NCI-H1048 (cell line): ENCODE measurements around the gene PRKCA.

Source experiments
- DNase-seq: peaks from one replicate; lab custom pipeline; 2025; lab: John Stamatoyannopoulos, UW

PRKCA gene

DNA sequence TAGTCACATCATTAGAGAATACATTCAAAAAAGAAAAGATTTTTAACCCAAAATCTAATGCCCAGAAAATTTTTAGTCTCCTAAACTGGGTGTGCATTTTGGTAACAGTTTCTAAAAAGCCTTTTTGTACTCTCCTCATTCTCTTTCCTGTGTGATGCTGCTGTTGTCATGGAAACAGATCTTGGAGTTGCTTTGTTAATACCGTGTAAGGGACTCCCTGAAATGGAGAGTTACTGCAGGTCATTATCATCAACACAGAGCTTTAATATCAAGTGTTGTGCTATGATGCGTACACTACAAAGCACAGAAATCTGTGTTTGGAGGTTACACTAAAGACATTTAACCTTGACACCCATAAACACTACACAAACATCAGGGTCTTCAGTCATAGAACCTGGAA, 216.3 kb downstream of the PRKCA start:
- no peak for DNase-seq

DNA sequence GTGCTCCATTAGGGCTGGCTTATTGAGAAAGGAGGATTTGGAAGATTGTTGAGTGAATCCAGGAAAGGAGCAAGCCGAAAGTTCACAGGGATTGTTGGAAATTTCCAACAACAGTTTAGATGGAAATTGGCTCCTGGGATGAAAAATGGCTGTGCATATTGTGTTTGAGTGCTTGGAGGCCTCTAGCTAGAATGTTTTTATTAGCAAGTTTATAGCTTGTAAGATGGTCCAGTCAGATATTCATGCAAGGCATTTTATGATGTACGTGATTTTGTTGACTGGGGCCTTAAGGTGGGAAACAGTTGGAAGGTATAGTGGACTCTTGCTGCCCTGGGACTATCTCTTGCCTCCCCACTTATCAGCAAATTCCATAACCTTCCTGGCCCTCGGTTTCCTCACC, 216.7 kb downstream of the PRKCA start:
- DNase-seq, result no peak

DNA sequence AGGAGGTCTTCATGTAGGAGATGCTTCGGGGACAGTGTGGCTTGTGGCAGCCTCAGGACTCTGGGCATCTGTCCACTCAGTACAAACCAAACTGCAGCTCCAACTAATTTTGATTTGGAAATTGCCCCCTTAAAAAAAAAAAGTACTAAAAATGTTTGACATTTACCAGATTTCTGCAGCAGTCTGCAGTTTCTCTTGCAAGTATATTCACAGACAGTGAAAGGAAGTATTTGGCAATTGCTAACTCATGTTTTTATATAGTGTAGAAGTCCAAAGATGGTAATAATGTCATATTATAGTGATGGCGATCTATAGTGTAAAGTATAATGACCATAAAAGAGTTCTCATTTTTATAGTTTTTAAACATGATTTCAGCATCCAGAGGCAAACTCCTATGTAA, 218.6 kb downstream of the PRKCA start:
- DNase-seq, result no peak

DNA sequence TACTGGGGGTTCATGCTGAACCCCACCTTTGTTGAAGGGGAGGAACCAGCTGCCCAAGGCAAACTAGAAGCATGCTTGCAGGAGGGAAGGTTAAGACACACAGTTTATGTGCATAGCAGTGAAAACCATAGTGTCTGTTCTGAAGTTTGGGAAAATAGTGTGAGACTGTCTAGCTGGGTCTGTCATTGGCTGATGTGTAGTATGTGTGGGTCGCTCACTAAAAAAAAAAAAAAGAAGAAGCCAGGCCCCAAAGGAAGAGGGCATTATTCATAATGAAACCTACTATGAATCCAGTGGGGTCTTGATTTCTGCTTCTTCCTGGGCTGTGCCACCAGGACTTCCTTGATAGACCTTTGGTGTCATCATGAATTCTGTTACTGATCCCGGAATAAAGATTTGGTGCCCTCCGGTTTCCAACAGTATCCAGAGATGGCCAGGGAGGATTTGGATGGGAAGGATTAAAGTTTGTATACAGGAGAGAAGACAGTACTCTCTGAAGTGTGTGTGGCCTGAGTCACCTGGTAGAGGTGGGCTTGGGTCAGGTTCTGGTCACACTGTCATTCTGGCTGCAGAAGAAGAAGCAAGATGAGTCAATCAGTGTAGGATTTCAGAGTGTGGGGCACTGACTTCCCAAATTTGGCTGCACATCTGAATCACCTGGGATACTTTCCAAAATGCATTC, 220.3 kb downstream of the PRKCA start:
- no peak for DNase-seq

DNA sequence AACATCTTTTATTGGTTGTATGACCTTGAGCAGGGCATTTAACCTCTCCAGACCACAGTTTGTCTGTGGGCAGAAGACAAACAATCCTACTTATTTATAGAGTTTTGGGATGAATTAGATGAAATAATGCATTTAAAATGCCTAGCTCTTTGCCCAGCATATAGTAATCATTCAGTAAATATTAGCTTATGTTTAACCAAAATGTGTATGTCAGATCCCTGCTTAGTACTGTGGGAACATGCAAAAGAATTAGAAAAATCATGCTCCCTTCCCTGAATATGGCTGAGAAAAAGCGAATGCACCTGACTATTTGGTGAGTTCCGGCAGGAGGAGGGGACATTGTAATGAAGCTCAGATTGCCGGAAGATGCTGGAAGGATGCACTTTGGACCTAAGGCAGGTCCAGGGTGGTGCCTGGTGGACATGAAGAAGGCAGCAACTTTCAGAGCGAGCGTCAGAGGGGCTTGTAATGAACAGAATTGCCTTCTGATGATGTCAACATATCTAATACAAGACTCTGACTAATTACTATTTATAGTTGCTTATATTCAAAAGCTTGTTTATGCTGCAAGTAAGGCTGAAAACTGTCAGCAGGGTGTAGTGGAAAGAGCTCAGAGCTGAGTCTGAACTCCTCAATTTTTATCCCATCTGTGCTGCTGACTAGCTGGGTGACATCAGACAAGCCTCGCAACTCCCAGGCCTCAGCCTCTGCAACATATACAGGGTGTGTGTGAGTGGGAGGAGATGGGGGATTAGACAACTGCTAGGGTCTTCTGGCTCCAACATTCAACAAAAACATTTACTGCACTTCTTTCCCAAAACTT, 221.2 kb downstream of the PRKCA start:
- DNase-seq, result no peak

DNA sequence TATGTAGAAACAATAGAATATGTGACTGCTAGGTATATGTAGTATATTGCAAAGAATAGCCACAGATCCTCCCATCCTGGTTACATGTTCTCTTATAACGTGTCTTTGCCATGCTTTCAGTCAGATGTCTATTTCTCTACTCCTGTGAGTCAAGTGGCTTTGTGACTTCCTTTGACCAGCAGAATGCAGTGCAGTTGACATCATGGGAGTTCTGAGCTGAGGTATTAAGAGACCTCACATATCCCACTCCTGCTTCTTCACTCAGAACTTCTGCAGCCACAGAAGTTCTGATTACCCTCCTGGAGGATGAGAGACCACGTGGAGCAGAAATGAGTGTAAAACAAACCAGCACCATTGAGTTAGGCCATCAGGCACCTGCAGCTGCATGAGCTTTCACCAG, 222.5 kb downstream of the PRKCA start:
- DNase-seq, result no peak

DNA sequence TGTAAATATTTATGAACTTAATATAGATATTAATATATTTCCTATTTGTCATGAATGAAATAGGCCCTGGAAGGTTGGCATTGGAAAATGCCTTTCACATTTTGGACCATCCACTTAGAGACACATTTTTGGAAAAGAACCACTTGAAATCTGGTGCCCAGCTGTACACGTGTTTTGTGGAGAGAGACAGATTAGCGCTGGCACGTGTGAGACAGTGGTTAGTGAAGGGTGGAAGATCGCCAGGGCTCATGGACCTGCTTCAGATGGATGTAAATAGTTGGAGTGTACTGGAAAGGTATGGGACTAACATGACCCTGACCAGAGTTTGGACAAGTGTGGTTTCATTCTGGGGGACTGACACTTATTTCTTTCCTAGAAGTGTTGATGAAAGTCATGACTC, 222.9 kb downstream of the PRKCA start:
- no peak for DNase-seq

DNA sequence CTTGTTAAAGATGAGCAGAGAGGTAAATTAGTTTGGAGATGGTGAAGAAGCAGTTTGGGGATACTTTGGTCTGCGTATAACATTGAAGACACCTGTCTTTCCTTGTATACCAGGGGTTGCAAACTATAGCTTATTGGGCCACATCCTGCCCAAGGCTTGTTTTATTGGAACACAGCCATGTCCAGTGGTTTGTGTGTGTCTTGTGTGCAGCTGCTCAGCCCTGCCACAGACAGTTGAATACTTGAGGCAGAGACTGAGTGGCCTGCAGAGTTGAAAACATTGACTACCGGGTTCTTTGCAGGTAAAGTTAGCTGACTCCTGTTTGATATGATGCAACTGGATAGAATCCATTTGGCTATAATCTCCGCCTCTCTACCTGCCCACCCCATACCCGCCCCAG, 224.4 kb downstream of the PRKCA start:
- DNase-seq, result no peak

DNA sequence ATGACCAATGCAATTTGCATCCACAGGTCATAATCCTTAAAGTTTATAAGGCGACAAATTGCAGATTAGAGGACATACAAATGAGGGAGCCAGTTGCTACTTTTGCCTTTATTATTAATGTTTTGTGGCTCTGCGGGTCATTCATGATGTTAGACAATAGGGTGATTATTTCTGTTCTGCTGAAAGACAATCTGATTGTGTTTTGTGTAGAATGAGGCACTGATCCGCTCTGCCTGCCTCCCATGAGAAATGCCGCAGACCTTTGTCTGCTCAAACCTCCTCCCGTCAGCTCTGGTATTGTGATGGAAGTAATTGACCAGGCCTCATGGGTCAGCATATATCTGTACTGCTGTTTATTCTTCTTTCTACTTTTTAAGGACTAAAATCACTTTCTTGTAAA, 224.9 kb downstream of the PRKCA start:
- DNase-seq, result no peak

DNA sequence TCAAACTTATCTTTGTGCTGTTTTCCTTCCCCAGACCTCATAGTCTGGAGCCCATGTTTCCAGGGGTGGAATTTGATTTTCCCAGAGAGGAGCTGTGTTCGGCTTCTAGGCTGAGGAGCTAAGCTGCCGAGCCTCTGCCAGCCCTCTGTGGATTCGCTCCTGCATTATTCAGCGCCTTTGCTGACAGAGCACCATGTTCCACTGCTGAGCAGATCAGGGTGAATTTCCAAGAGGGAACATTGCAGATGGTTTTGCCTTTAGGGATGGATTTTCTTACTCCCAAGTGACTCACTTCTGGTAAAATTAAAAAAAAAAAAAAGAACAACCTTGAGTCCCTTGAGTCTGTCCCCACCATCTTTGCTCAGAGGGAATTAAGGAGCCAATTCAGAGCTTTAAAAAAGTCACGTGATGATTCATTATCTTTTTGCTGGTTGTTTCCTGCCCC, 229.5 kb downstream of the PRKCA start:
- DNase-seq, result no peak

DNA sequence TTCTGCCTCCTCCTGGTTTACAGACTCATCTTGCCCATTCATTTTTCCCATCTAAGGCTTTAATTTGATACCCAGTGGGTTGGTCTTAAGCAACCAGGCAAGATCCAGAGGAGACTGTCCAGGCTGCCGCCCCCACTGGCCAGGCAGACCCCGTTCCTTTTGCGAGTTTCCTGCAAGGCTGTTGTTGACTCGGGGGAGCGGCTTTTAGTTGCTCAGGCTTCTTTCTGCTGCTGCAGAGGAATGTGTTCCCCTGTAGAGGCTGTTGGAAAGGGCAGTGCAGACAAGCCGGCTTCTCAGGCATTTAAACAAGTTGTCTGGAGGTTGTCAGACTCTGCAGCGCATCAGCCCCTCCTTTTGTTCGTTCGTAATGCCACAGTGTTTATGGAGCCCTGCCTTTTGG, 231.2 kb downstream of the PRKCA start:
- DNase-seq, result no peak

DNA sequence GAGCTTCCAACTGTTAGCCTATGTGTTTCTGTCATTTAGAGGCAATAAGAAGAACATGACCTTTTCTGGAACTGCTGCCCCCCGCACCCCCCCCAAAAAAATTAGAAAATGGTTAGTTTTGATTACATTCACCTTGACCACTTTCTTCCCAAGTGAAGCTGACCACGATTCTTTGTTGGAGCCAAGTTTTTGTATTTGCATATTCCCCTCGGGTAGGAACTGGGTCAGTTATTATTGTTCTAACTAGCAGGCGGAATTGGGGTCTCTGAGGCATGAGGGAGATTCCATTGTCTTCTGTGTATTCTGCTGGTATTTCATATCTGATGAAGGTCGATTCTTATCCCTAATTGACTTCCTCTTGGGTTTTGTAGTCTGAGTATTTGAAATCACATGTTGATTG, 231.6 kb downstream of the PRKCA start:
- DNase-seq, result no peak

DNA sequence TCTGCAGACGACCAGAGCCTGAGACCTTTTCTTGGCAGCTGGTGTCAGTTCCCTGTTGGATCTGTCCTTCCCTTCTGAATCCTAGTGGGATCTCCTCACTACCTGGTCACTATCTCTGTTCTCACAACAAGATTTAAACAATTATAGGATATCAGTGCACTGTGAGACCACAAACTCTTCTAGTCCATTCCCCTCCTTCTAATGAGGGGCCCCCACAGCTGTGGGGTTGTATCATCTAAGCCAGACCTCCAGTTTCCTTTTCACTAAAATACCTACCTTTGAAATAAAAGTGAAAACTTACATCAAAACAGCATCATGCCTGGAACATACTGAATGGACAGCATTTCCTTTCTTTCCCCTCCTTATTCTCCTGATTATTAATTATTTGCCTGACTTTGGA, 233.2 kb downstream of the PRKCA start:
- DNase-seq, result no peak

DNA sequence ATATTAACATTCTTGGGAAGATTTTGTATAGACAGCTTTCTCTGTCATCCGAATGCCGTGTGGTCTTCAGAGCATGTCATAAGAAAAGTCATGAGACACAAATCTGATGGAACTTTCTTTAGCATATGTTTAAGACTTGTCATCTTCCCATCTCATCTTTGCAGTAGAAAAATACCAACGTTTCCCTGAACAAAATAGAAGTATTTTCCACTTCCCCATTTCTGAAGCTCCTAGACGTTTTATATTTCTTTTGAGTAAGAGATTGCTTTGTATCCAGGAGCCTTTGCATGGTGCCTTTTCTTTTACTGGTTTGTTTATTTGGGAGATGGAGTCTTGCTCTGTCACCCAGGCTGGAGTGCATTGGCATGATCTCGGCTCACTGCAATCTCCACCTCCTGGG, 235.1 kb downstream of the PRKCA start:
- no peak for DNase-seq

DNA sequence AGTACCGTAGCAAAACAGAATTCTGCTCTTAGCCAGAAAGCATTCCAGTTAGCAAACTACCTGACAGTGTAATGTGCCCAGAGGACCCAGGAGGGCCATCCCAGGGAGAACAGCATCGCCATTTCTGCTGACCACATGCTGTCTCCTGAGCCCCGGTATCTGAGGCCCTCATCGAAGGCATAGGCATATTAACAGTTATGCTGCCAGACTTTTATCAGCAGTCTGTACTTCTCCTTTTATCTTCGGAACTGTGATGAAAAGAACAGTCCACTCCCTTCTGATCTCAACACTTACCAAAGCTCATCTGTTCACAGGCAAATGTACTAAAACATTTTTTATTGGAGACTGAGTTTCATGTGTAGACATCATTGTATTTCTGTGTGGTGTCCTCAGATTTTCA, 236.4 kb downstream of the PRKCA start:
- DNase-seq, result no peak

DNA sequence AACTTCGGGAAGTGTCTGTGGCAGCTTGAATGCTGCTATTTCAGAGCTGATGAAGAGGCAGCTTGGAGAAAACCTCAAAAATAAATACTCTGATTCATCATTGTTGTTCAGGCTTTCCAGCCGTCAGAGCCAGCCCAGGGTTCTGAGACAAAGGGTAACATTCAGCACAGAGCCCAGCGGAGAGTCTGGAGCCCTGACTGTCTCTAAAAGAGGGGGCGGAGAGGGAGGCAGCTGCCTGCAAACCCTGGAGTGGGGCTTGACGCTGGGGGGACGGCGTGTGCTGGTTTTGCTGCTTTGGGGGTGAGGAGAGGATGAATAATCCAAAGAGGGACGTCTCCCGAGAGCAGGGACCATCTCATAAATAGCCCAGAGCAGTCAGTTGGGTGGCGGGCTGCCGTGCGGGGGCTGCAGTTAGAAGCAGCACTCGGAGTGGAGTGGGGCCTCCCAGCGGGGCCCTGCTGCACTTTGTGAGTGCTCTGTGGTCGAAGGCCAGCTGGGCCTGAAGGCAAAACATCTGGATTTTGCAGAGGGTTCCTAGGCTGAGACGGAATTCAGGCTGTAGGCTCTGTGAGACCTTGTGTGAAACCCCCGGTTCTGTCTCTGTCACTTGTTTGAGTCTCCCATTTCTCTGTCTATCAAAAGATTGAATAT, 237.8 kb downstream of the PRKCA start:
- no peak for DNase-seq

DNA sequence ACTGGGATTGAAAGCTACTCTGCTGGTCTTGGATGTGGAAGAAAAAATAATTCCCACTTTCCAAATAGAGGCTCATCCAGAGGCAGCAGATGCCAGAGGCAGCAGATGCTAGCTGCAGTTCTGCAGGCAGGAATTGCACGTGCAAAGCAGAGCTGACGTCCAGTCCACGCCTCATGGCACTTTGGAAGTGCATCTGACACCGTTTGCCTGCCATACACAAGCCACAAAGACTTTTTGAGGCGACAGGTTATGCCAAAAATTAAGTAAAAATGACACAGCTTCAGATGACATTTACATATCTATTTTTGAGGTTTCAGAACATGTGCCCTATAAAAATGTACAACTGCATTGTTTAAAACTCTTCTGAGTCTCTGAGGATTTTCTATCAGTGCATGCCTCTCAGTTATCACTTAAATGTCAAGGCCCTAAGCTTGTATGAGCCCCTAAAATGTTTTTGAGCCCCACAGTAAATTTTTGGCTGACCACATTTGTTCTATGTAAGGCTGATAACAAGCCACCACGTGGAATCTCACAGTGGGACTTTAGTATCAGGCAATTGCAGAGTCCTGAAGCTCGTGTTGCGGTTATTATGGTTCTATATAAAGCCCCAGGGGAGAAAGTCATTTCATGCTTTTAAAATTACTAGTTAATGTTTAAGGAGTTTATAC, 239.2 kb downstream of the PRKCA start:
- no peak for DNase-seq

DNA sequence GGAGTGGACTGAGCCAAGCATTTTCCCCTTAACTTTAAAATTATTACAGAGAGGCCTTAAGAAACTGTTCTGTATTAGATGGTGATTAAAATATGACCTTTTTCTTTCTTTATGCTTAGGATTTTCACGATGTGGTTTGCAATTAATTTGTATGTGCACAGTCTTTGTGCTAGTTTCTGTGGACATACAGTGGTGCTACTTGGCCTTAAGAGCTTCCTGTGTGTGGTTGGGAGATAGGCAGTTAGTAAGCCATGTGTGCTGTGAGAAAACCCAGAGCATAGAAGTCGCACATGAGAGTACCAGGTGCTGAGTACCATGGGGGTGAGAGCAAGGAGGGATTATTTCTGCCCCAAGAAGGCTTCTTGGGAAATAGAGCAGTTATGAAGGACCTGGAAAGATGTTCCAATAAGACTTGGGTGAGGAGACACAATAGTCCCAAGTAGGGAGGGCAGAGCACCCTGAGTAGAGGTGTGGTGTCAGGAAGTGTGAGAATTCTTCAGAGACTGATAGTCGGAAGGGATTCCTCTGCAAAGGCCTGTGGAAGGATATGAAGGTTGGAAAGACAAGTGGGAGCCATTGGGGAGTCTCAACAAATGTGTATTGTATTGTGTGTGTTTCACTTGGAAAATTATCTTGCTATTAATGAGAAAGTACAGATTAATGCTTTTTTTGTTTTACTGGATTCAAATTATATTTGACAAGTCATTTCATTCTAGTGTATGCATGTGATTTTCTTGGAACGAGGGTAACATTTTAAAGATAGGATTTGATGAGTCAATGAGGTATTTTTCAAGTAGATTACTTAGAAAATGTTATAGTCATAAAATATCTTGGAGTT, 239.9 kb downstream of the PRKCA start:
- no peak for DNase-seq

DNA sequence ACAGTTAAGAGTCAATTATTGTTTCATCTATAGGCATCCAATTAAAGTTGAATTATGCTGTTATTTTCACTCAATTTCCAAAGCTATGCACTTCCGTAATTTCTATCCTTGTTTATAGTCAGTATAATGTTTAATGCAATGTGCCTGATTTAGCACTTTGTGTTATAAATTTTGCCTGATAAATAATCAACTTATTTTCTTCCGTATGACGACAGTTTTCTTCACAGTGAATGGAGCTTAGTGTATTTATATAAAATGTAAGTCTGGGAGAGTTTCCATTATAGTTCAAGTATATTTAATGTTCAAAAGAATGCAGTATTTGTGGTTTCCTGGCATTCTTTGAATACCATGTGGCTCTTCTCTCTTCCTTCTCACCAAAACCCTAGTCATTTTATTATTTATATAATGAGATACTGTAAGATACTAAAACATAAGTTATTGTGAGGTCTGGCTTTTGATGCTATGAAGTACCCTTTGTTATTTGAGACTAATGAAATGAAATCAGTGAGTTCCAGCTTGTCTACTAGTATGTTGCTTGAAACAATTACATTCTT, 240.6 kb downstream of the PRKCA start:
- no peak for DNase-seq

DNA sequence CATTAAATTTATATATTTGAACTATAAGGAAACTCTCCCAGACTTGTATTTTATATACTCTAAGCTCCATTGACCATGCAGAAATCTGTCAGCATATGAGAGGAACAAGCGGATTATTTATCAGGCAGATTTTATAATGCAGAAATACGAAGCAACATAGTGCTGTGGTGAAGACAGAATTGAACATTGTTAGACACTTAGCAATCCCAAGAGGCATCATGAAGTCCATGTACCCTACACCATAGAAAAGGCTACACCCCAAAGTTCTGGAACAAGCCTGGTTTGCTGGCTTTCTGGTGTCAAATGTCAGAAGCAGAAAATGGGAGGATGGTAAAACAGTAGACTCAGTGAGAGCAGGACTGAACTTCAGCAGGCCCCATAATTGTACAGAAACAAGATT, 241.1 kb downstream of the PRKCA start:
- no peak for DNase-seq

DNA sequence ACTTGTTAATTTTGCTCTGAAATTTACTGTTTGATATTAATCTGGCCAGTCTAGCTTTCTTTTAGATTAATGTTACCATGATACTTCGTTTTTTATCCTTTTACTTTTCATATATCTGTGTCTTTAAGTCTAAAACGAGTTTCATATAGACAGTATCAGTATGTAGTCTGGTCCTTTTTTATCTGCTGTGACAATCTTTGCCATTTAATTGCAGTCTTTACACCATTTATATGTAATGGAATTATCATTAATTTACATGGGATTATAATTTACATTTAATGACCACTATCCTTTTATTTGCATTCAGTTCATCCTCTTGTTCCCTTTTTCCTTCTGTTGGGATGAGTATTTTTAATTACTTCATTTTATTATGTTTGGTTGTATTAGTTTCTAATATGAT, 243.5 kb downstream of the PRKCA start:
- no peak for DNase-seq
